Measurements from ENCODE around the gene TBC1D9.

TBC1D9 gene

GRCh38 chr4:140695483-140695882 is 60.7 kb downstream of the TBC1D9 start:
- no peak for DNase-seq (ENCODE audit: low read depth in 3 of 3)

GRCh38 chr4:140693562-140693961 is 62.6 kb downstream of the TBC1D9 start:
- no peak for DNase-seq (ENCODE audit: low read depth in 3 of 3)

GRCh38 chr4:140691369-140691768 is 64.8 kb downstream of the TBC1D9 start:
- DNase-seq (ENCODE audit: low read depth in 3 of 3): no peak

- no peak for DNase-seq (ENCODE audit: low read depth in 3 of 3)
Observed at GRCh38 chr4:140690093-140690492, 66.1 kb downstream of the TBC1D9 start.

GRCh38 chr4:140689623-140690022 is 66.6 kb downstream of the TBC1D9 start:
- DNase-seq (ENCODE audit: low read depth in 3 of 3): no peak

GRCh38 chr4:140688711-140689598 is 67.2 kb downstream of the TBC1D9 start:
- no peak for DNase-seq (ENCODE audit: low read depth in 3 of 3)

GRCh38 chr4:140686796-140687195 is 69.4 kb downstream of the TBC1D9 start:
- no peak for DNase-seq (ENCODE audit: low read depth in 3 of 3)

GRCh38 chr4:140684314-140684713 is 71.9 kb downstream of the TBC1D9 start:
- DNase-seq (ENCODE audit: low read depth in 3 of 3): no peak

- DNase-seq (ENCODE audit: low read depth in 3 of 3): no peak
Observed at GRCh38 chr4:140681201-140681600, 75.0 kb downstream of the TBC1D9 start.

- no peak for DNase-seq (ENCODE audit: low read depth in 3 of 3)
Observed at GRCh38 chr4:140680686-140681085, 75.5 kb downstream of the TBC1D9 start.

GRCh38 chr4:140679576-140679975 is 76.6 kb downstream of the TBC1D9 start:
- DNase-seq (ENCODE audit: low read depth in 3 of 3): no peak

- DNase-seq (ENCODE audit: low read depth in 3 of 3): no peak
Observed at GRCh38 chr4:140675599-140676231, 80.5 kb downstream of the TBC1D9 start.

GRCh38 chr4:140673729-140674128 is 82.5 kb downstream of the TBC1D9 start:
- no peak for DNase-seq (ENCODE audit: low read depth in 3 of 3)

- no peak for DNase-seq (ENCODE audit: low read depth in 3 of 3)
Observed at GRCh38 chr4:140672416-140672815, 83.8 kb downstream of the TBC1D9 start.

GRCh38 chr4:140668111-140668510 is 88.1 kb downstream of the TBC1D9 start:
- no peak for DNase-seq (ENCODE audit: low read depth in 3 of 3)

- no peak for DNase-seq (ENCODE audit: low read depth in 3 of 3)
Observed at GRCh38 chr4:140666889-140667614, 89.1 kb downstream of the TBC1D9 start.

- no peak for DNase-seq (ENCODE audit: low read depth in 3 of 3)
Observed at GRCh38 chr4:140662082-140662869, 93.9 kb downstream of the TBC1D9 start.

- no peak for DNase-seq (ENCODE audit: low read depth in 3 of 3)
Observed at GRCh38 chr4:140661550-140661949, 94.6 kb downstream of the TBC1D9 start.

GRCh38 chr4:140659943-140660700 is 96.1 kb downstream of the TBC1D9 start:
- no peak for DNase-seq (ENCODE audit: low read depth in 3 of 3)

GRCh38 chr4:140654495-140654814 is 101.7 kb downstream of the TBC1D9 start:
- DNase-seq (ENCODE audit: low read depth in 3 of 3): no peak

All from stimulated activated CD4-positive, alpha-beta T cell treated with anti-CD3 and anti-CD28 coated beads, TNF-alpha, amount 100 ng/mL, for 48 hours (primary cell).